ENCODE data around the gene SMIM1. TPM values are rescaled to one million over a fixed set of nuclear protein-coding genes. Genes with fewer than 3 reads are reported as not detected.

Gene SMIM1
- total and polyA plus RNA-seq, 2 donors (not counting 1 experiment from before 2014, with no cell fraction given): 2.0 TPM; not detected in 1

DNA sequence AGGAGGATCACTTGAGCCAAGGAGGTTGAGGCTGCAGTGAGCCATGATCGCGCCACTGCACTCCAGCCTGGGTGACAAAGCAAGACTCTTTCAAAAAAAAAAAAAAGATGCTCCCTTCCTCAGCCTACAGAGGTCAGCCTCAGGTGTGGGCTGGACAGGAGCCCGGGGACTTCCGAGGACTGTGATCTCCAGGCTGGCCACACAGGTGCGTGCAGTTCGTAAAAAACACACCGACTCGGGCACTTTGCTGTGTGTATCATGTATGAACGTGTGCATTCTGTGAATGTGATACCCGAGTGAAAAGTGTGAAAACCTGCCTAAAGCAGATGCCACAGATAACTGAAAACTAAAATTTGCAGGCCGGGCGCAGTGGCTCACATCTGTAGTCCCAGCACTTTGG is 28.7 kb upstream of the SMIM1 start:
- Histone ChIP-seq H2AFZ (ENCODE audit: low read length) (no peak overlapping the region), H3K9ac (ENCODE audit: insufficient read depth, low read length) (no peak overlapping the region), H3K4me3 (replicated peaks in 1 of 4; ENCODE audit: control extremely low read depth in 1 of 4, insufficient read depth in 1 of 4, low read depth in 3 of 4, low read length in 4 of 4) (no peak overlapping the region), H3K79me2 (ENCODE audit: control insufficient read depth, insufficient read depth, low read length) (no peaks in the 10 kb centered on the region), H3K27ac (ENCODE audit: insufficient read depth, low read length) (no peak overlapping the region), H3K4me1 (ENCODE audit: control insufficient read depth, extremely low read depth, insufficient read depth, low read length) (peaks cover 4% of the 10 kb centered on the region), H3K27me3 (ENCODE audit: control insufficient read depth, insufficient read depth, low read length) (no peaks in the 10 kb centered on the region), H3K4me2 (ENCODE audit: extremely low read depth, insufficient read depth, low read length) (no peak overlapping the region), H4K20me1 (ENCODE audit: control insufficient read depth, extremely low read depth, insufficient read depth, low read length) (no peaks in the 10 kb centered on the region), H3K36me3 (ENCODE audit: control insufficient read depth, insufficient read depth, low read length) (peaks cover 6% of the 10 kb centered on the region), H3K9me3 (ENCODE audit: control insufficient read depth, insufficient read depth, low read depth, low read length) (no peaks in the 10 kb centered on the region)
- TF ChIP-seq EZH2 (IDR thresholded peaks at IDR 0.05; ENCODE audit: low read length, missing control alignments): no peak
- TF ChIP-seq, protein P1, sequence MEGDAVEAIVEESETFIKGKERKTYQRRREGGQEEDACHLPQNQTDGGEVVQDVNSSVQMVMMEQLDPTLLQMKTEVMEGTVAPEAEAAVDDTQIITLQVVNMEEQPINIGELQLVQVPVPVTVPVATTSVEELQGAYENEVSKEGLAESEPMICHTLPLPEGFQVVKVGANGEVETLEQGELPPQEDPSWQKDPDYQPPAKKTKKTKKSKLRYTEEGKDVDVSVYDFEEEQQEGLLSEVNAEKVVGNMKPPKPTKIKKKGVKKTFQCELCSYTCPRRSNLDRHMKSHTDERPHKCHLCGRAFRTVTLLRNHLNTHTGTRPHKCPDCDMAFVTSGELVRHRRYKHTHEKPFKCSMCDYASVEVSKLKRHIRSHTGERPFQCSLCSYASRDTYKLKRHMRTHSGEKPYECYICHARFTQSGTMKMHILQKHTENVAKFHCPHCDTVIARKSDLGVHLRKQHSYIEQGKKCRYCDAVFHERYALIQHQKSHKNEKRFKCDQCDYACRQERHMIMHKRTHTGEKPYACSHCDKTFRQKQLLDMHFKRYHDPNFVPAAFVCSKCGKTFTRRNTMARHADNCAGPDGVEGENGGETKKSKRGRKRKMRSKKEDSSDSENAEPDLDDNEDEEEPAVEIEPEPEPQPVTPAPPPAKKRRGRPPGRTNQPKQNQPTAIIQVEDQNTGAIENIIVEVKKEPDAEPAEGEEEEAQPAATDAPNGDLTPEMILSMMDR (conservative IDR thresholded peaks at IDR 0.05 in 1 of 2, IDR thresholded peaks at IDR 0.05 in 1 of 2; ENCODE audit: low read depth in 1 of 2, low read length in 2 of 2): no peak
- no peak for DNase-seq (ENCODE audit: low read depth in 2 of 2)

DNA sequence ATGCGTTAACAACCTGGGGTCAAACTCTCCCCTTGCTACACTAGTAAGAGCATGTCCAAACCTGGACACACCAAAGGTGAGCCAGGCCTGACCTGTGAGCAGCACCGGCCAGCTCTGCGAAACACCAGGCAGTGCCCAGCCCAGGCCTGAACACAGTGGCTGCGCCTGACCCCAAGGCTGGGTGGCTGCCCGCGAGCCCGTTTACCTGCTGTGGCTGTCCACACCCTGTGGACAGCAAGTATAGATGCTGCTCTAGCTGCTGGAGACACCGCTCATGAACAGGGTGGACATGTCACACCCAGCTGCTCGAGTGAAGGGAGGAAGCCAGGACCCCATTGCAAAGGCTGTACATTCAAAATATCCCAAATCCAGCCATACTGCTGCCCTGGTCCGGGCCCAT is 27.9 kb upstream of the SMIM1 start:
- no peaks in the 10 kb centered on the region for H4K20me1 ChIP-seq (ENCODE audit: control insufficient read depth, extremely low read depth, insufficient read depth, low read length)
- DNase-seq (ENCODE audit: low read depth in 2 of 2): no peak
- no peak overlapping the region for H2AFZ ChIP-seq (ENCODE audit: low read length)
- peaks cover 4% of the 10 kb centered on the region for H3K4me1 ChIP-seq (ENCODE audit: control insufficient read depth, extremely low read depth, insufficient read depth, low read length)
- H3K4me2 ChIP-seq (ENCODE audit: extremely low read depth, insufficient read depth, low read length): no peak overlapping the region
- TF ChIP-seq EZH2 (IDR thresholded peaks at IDR 0.05; ENCODE audit: low read length, missing control alignments): no peak
- TF ChIP-seq, protein P1 (conservative IDR thresholded peaks at IDR 0.05 in 1 of 2, IDR thresholded peaks at IDR 0.05 in 1 of 2; ENCODE audit: low read depth in 1 of 2, low read length in 2 of 2): no peak
- H3K27ac ChIP-seq (ENCODE audit: insufficient read depth, low read length): no peak overlapping the region
- H3K9ac ChIP-seq (ENCODE audit: insufficient read depth, low read length): no peak overlapping the region
- no peak overlapping the region for H3K4me3 ChIP-seq (replicated peaks in 1 of 4; ENCODE audit: control extremely low read depth in 1 of 4, insufficient read depth in 1 of 4, low read depth in 3 of 4, low read length in 4 of 4)
- H3K36me3 ChIP-seq (ENCODE audit: control insufficient read depth, insufficient read depth, low read length): peaks cover 6% of the 10 kb centered on the region
- H3K9me3 ChIP-seq (ENCODE audit: control insufficient read depth, insufficient read depth, low read depth, low read length): no peaks in the 10 kb centered on the region
- H3K27me3 ChIP-seq (ENCODE audit: control insufficient read depth, insufficient read depth, low read length): no peaks in the 10 kb centered on the region
- H3K79me2 ChIP-seq (ENCODE audit: control insufficient read depth, insufficient read depth, low read length): no peaks in the 10 kb centered on the region

DNA sequence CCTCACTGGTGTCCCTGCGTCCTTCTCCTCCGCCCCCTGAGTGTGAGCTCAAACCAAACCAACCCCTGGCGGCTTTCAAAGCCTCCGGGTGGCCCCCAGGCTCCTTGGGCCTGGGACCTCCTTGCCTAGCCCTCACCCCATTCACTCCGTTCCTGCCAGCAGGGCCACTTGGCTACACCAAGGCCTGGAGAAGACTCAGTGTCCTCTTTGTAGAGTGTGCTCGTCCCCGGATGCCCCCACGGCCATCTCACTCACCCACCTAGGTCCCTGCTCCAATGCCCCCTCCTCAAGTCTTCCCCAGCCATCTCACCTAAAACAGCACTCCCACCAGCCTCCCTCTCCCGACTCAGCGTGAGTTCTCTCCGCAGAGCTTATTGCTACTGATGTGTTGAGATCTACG is 27.5 kb upstream of the SMIM1 start:
- no peak overlapping the region for H3K9ac ChIP-seq (ENCODE audit: insufficient read depth, low read length)
- no peak overlapping the region for H3K4me3 ChIP-seq (replicated peaks in 1 of 4; ENCODE audit: control extremely low read depth in 1 of 4, insufficient read depth in 1 of 4, low read depth in 3 of 4, low read length in 4 of 4)
- no peak overlapping the region for H2AFZ ChIP-seq (ENCODE audit: low read length)
- DNase-seq (ENCODE audit: low read depth in 2 of 2): no peak
- H3K9me3 ChIP-seq (ENCODE audit: control insufficient read depth, insufficient read depth, low read depth, low read length): no peaks in the 10 kb centered on the region
- H3K27me3 ChIP-seq (ENCODE audit: control insufficient read depth, insufficient read depth, low read length): no peaks in the 10 kb centered on the region
- H3K4me1 ChIP-seq (ENCODE audit: control insufficient read depth, extremely low read depth, insufficient read depth, low read length): peaks cover 4% of the 10 kb centered on the region
- H3K79me2 ChIP-seq (ENCODE audit: control insufficient read depth, insufficient read depth, low read length): no peaks in the 10 kb centered on the region
- no peak overlapping the region for H3K4me2 ChIP-seq (ENCODE audit: extremely low read depth, insufficient read depth, low read length)
- TF ChIP-seq EZH2 (IDR thresholded peaks at IDR 0.05; ENCODE audit: low read length, missing control alignments): no peak
- TF ChIP-seq, protein P1 (conservative IDR thresholded peaks at IDR 0.05 in 1 of 2, IDR thresholded peaks at IDR 0.05 in 1 of 2; ENCODE audit: low read depth in 1 of 2, low read length in 2 of 2): no peak
- H4K20me1 ChIP-seq (ENCODE audit: control insufficient read depth, extremely low read depth, insufficient read depth, low read length): no peaks in the 10 kb centered on the region
- no peak overlapping the region for H3K27ac ChIP-seq (ENCODE audit: insufficient read depth, low read length)
- H3K36me3 ChIP-seq (ENCODE audit: control insufficient read depth, insufficient read depth, low read length): peaks cover 3% of the 10 kb centered on the region

Measured in fibroblast of lung (primary cell).